PC-9 (cell line): ENCODE data around the gene TNFAIP1. TPM values are rescaled to one million over a fixed set of nuclear protein-coding genes. Genes with fewer than 3 reads are reported as not detected.
A peak's percentile ranks its signal among the peaks of the same experiment; 100 is the strongest.

Experiments
- BruUV-seq: library from RNA; stranded (reverse); fragments of 400-500 nt; replicated peaks from 2 replicates; lab custom pipeline; 2021; lab: Mats Ljungman, UMichigan
- CTCF ChIA-PET: fragments of 300-600 bp; sonication (Branson Sonifier 250); formaldehyde crosslinking; loops from one replicate; lab custom pipeline; 2022; ENCODE audit warnings: antibody characterized with exemption; lab: Charles Lee
- POLR2A ChIA-PET: fragments of 300-600 bp; sonication (Branson Sonifier 250); formaldehyde crosslinking; loops from one replicate; lab custom pipeline; 2022; ENCODE audit warnings: antibody characterized with exemption; ENCODE audit not compliant: unreplicated experiment; lab: Charles Lee
- DNase-seq, 2 experiments: peaks; one replicate each; pipeline versions ENCODE4 v3.0.0 to v3.0.0-alpha.2; 2015 to 2022; ENCODE audit warnings: mixed read lengths in 1 of 2
- H2AFZ ChIP-seq: fragments of 200-600 bp; sonication (generic); 2 replicates; pipeline ENCODE4 v1.8.1; 2017; ENCODE audit warnings: antibody characterized with exemption
- H3F3A ChIP-seq: fragments of 200-600 bp; sonication (generic); 2 replicates; pipeline ENCODE4 v1.8.1; 2017; ENCODE audit warnings: antibody characterized with exemption, mild to moderate bottlenecking, low read depth; ENCODE audit not compliant: insufficient read depth
- H3K27ac ChIP-seq: fragments of 200-600 bp; sonication (generic); 2 replicates; pipeline ENCODE4 v1.6.1; 2016; ENCODE audit warnings: mixed run types
- H3K27me3 ChIP-seq: fragments of 200-600 bp; sonication (generic); 2 replicates; pipeline ENCODE4 v1.6.1; 2016; ENCODE audit warnings: low read depth, mixed run types; ENCODE audit not compliant: insufficient read depth
- H3K36me3 ChIP-seq: fragments of 200-600 bp; sonication (generic); 2 replicates; pipeline ENCODE4 v1.6.1; 2016; ENCODE audit warnings: low read depth, mixed run types
- H3K4me1 ChIP-seq: fragments of 200-600 bp; sonication (generic); replicated peaks from 2 replicates; pipeline ENCODE4 v1.6.1; 2016; ENCODE audit warnings: mixed run types; ENCODE audit not compliant: insufficient read depth
- H3K4me2 ChIP-seq: fragments of 200-600 bp; sonication (generic); 2 replicates; pipeline ENCODE4 v1.6.1; 2017; ENCODE audit warnings: mixed run types
- H3K4me3 ChIP-seq: fragments of 200-600 bp; sonication (generic); 2 replicates; pipeline ENCODE4 v1.6.1; 2016; ENCODE audit warnings: mixed run types
- H3K79me2 ChIP-seq: fragments of 200-600 bp; sonication (generic); 2 replicates; pipeline ENCODE4 v1.6.1; 2017; ENCODE audit warnings: low read depth, mixed run types
- H3K9me2 ChIP-seq: fragments of 200-600 bp; sonication (generic); 2 replicates; pipeline ENCODE4 v1.8.1; 2017; ENCODE audit warnings: mild to moderate bottlenecking; ENCODE audit not compliant: insufficient read depth
- H3K9me3 ChIP-seq: fragments of 200-600 bp; sonication (generic); 2 replicates; pipeline ENCODE4 v1.8.1; 2016; ENCODE audit warnings: low read depth; ENCODE audit not compliant: insufficient read depth
- H4K20me1 ChIP-seq: fragments of 200-600 bp; sonication (generic); 2 replicates; pipeline ENCODE4 v1.8.1; 2017; ENCODE audit not compliant: insufficient read depth
- CTCF ChIP-seq: fragments of 200-600 bp; sonication (generic); conservative IDR thresholded peaks from 2 replicates; pipeline ENCODE4 v1.6.1; 2017; ENCODE audit warnings: mixed run types, antibody characterized with exemption, mild to moderate bottlenecking, moderate library complexity
- EZH2 ChIP-seq: fragments of 200-600 bp; sonication (generic); IDR thresholded peaks from 2 replicates; pipeline ENCODE4 v1.8.0; 2017; ENCODE audit warnings: antibody characterized with exemption, low read depth
- intact Hi-C: fragments of 100-400 bp; cut with micrococcal nuclease; formaldehyde crosslinking; loops from one replicate; pipeline ENCODE4 v1.10.0; 2022; ENCODE audit not compliant: unreplicated experiment
- total RNA-seq: library from RNA; stranded (reverse); gene quantifications from 2 replicates; pipeline ENCODE4 v1.2.3, GENCODE V29; 2021

Gene TNFAIP1
- total RNA-seq, 1 experiment from 2014 or later: 46.8 TPM

DNA sequence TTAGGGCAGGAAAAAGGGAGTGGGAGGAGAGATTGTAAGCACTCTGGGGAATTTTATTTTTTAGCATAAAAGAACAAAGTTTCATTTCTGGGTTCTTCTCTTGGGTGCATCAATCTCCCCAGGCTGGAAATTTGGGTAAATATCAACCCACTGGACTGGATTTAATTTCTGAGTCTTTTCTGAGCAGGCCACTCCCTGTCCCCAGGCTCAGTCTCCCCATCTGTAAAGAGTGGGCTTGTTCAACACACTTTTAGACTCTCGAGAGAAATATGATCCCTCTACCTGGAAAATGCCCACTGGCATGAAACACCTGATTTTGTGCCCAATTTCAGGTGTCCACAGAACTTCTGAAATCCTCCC is 35.2 kb downstream of the TNFAIP1 start:
- no peaks in the 10 kb centered on the region for H3K9me3 ChIP-seq
- intact Hi-C loops: no loop called here
- no TSS peak for BruUV-seq
- H3K27me3 ChIP-seq: no peaks in the 10 kb centered on the region
- no peak overlapping the region for H2AFZ ChIP-seq
- H4K20me1 ChIP-seq: no peaks in the 10 kb centered on the region
- H3K4me1 ChIP-seq: peaks cover 18% of the 10 kb centered on the region
- ChIA-PET POLR2A (interaction anchor here (1.4 kb wide), 1 partner anchor 13 kb away, joined by 6 read pairs; the partner anchor contains the start of gene POLDIP2), CTCF (no interaction called here)
- no peaks in the 10 kb centered on the region for H3K36me3 ChIP-seq
- H3K27ac ChIP-seq: no peak overlapping the region
- H3K79me2 ChIP-seq: no peaks in the 10 kb centered on the region
- no peaks in the 10 kb centered on the region for H3K9me2 ChIP-seq
- TF ChIP-seq EZH2 (no peak), CTCF (no peak)
- H3K4me2 ChIP-seq: peak overlapping the region; percentile 46
- H3F3A ChIP-seq: peaks cover 17% of the 10 kb centered on the region; the same call in 1 of the 2 replicates
- no peak for DNase-seq
- H3K4me3 ChIP-seq: no peak overlapping the region

DNA sequence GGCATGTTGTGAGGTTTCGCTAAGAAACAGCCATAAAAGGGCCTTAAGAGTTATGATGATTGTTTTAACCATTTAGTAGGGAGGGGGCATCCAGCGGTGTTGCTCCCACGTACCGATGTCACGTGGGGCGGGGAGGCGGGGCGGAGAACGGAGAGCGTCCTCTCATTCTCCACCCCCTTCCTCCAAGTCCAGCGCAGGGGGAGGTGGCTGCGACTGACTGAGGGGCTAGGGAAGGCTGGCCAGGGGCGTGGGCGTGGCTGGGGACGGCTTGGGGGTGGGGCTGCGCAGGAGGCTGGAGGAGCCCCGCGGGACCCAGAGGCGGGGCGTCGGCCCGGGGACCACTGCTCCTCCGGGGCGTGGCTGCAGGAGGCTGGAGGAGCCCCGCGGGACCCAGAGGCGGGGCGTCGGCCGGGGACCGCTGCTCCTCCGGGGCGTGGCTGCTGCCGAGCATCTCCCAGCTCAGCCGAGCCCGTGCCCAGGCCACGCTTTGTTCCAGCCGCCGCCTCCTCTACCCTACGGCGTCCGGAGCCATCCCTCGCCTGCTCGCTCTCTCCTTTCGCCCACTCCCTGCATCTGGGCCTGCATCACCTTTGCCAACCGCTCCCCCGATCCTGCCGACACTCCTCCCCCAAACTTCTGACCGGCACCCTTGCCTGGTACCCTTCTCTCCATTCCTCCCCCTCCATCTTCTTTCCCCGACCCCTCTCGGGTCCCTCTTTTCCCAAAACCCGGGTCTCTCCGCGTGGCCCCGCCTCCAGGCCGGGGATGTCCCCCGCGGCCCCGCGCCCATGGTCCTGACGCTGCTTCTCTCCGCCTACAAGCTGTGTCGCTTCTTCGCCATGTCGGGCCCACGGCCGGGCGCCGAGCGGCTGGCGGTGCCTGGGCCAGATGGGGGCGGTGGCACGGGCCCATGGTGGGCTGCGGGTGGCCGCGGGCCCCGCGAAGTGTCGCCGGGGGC is 36.0 kb downstream of the TNFAIP1 start, which contains the start of gene SARM1:
SARM1 (plus strand) TSS at position 450 of the 958 bp plus-strand sequence; CDS start at position 789, 339 bp downstream.
- no peaks in the 10 kb centered on the region for H3K36me3 ChIP-seq
- POLR2A ChIA-PET: no interaction called here
- no peak within 1 kb of the TSS for H3K27ac ChIP-seq
- intact Hi-C loops: loop anchor here (2.0 kb wide), 1 partner anchor 53 kb away; the partner anchor contains the start of gene TMEM97
- peaks cover 15% of the 10 kb centered on the region; the same call in 1 of the 2 replicates for H3F3A ChIP-seq
- H3K9me2 ChIP-seq: no peaks in the 10 kb centered on the region
- DNase-seq: no peak
- H3K4me1 ChIP-seq: peaks cover 18% of the 10 kb centered on the region
- no peak within 1 kb of the TSS for H3K4me3 ChIP-seq
- no peaks in the 10 kb centered on the region for H4K20me1 ChIP-seq
- BruUV-seq: no TSS peak
- no peak within 1 kb of the TSS for H2AFZ ChIP-seq
- H3K4me2 ChIP-seq: peak within 1 kb of the TSS; percentile 46
- no peak for TF ChIP-seq EZH2
- no peak for TF ChIP-seq CTCF
- CTCF ChIA-PET: no interaction called here
- H3K79me2 ChIP-seq: no peaks in the 10 kb centered on the region
- no peaks in the 10 kb centered on the region for H3K27me3 ChIP-seq
- no peaks in the 10 kb centered on the region for H3K9me3 ChIP-seq

DNA sequence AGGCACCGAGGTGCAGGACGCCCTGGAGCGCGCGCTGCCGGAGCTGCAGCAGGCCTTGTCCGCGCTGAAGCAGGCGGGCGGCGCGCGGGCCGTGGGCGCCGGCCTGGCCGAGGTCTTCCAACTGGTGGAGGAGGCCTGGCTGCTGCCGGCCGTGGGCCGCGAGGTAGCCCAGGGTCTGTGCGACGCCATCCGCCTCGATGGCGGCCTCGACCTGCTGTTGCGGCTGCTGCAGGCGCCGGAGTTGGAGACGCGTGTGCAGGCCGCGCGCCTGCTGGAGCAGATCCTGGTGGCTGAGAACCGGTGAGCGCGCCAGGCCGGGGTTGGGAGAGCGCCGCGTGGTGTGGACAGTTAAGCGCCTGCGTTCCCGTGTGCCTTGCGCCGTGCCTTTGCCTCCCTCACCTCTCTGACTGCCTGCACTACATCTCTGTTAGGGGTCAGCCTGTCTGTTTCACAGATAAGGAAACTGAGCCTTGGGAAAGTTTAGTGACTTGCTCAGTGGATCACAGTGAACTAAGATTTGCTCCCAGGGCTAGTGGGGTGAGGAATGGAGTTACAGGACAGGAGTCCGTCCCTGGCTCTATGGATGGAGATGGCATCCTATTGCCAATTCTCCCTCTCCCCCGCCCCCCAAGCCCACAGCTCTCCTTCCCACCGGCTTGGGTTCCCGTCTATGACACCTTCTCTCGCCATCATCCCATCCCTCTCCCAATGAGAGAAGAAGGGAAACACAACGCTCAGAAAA is 36.8 kb downstream of the TNFAIP1 start:
- H3K4me2 ChIP-seq: no peak overlapping the region
- H2AFZ ChIP-seq: no peak overlapping the region
- H3F3A ChIP-seq: peaks cover 15% of the 10 kb centered on the region; the same call in 1 of the 2 replicates
- no peaks in the 10 kb centered on the region for H3K79me2 ChIP-seq
- H3K27me3 ChIP-seq: no peaks in the 10 kb centered on the region
- POLR2A ChIA-PET: no interaction called here
- intact Hi-C loops: loop anchor here (2.0 kb wide), 1 partner anchor 54 kb away; the partner anchor contains the start of gene TMEM97
- no peak overlapping the region for H3K4me3 ChIP-seq
- no peaks in the 10 kb centered on the region for H4K20me1 ChIP-seq
- DNase-seq: no peak
- TF ChIP-seq CTCF (no peak), EZH2 (no peak)
- CTCF ChIA-PET: no interaction called here
- H3K27ac ChIP-seq: no peak overlapping the region
- H3K9me3 ChIP-seq: no peaks in the 10 kb centered on the region
- H3K4me1 ChIP-seq: peaks cover 18% of the 10 kb centered on the region
- H3K9me2 ChIP-seq: no peaks in the 10 kb centered on the region
- BruUV-seq: no TSS peak
- no peaks in the 10 kb centered on the region for H3K36me3 ChIP-seq
